Daoy (cell line): ENCODE data around the gene CCDC124. TPM values are rescaled to one million over a fixed set of nuclear protein-coding genes. Genes with fewer than 3 reads are reported as not detected.
A peak's percentile ranks its signal among the peaks of the same experiment; 100 is the strongest.
"Not testable (repeated sequence)": the region's sequence is repeated elsewhere in the genome, so short reads cannot be mapped to it uniquely, and the experiment has no call there.

ENCODE experiments used
- DNase-seq: peaks from one replicate; pipeline ENCODE4 v3.0.0-alpha.2; 2015; ENCODE audit warnings: low read depth
- total RNA-seq: library from RNA; depleted of rRNA; stranded (reverse); fragments of >200 nt; shearing (Covaris generic); gene quantifications from 2 replicates; pipeline ENCODE4 v1.2.3, GENCODE V29; 2014; rRNA removed

The CCDC124 gene, protein sequence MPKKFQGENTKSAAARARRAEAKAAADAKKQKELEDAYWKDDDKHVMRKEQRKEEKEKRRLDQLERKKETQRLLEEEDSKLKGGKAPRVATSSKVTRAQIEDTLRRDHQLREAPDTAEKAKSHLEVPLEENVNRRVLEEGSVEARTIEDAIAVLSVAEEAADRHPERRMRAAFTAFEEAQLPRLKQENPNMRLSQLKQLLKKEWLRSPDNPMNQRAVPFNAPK
- total RNA-seq, result 44.7 and 53.3 TPM in 2 replicates

DNA sequence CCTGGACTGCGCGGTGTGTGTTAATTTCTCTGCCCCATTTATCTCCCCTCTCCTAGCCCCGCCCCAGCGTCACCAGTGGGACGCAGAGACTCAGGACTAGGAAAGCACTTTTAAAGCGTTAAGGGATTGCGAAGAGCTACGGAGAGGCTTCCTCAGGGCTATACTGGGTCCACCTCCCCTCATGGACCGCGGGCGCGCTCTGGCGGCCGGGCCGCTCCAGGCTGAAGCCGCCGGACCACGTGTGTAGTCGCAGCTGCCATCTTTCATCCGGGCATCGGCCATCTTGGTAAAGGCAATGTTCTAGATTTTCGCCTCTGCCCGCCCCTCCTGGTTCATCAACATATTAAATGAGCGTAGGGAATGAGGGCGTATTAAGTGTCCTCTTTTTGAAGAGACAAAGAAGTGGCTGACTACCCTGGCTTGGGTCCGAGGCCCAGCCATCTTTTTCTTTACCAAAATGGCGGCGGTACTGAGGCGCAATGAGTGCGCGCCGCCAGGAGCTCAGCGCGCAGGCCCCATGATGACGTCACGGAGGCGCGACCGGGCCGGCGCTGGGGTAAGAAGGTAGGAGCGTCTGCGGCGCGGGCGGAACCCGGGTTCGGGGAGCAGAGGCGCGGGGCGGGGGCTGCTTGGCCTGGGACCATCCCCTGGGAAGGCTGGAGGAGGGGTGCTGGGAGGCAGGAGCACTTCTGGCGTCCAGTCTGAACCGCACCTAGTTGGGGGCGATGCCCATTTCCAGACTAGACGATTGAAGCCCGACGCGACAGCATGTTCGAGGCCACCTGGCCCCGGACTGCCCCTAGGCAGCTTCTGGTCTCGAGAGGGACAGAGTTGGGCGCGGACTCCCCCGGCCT lies at the start of gene CCDC124:
Gene CCDC124 (plus strand): TSS at position 531 of the 854 bp plus-strand sequence. CDS start 3,406 bp downstream, outside the sequence.
- DNase-seq, result peak; percentile 96

DNA sequence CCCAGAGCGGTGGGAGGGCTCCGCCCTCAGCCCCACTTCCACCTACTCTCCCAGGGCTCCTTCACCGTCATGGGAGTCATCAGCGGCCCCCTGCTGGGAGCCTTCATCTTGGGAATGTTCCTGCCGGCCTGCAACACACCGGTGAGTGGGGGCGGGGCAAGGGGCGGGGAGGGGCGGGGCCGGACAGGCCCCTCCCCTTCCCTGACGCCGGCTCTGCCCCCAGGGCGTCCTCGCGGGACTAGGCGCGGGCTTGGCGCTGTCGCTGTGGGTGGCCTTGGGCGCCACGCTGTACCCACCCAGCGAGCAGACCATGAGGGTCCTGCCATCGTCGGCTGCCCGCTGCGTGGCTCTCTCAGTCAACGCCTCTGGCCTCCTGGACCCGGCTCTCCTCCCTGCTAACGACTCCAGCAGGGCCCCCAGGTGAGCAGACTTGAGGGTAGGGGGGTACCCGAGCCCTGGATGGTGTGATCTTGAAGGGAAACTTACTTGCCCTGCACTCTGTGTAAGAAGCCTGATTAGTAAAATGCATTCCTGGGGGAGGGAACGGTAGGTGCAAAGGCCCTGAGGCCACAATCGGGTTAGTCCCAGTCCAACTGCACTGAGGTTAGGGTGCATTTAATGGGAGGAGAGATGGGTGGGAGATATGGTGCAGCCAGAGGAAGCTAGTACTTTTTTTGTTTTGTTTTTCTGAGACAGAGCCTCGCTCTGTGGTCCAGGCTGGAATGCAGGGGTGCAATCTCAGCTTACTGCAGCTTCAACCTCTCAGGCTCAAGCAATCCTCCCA lies 49.0 kb upstream of the CCDC124 start:
- DNase-seq, result no peak

DNA sequence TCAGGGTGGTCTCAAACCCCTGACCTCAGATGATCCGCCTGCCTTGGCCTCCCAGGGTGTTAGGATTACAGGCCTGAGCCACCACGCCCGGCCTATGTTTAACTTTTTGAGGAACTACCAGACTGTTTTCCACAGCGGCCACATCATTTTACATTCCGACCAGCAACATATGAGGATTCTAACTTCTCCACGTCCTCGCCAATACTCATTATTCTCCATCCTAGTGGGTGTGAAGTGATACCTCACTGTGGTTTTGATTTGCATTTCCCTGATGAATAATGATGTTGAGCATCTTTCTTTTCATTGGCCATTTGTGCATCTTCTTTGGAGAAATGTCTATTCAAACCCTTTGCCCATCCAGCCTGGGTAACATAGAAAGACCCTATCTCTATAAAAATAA lies 46.3 kb upstream of the CCDC124 start:
- DNase-seq, result no peak

DNA sequence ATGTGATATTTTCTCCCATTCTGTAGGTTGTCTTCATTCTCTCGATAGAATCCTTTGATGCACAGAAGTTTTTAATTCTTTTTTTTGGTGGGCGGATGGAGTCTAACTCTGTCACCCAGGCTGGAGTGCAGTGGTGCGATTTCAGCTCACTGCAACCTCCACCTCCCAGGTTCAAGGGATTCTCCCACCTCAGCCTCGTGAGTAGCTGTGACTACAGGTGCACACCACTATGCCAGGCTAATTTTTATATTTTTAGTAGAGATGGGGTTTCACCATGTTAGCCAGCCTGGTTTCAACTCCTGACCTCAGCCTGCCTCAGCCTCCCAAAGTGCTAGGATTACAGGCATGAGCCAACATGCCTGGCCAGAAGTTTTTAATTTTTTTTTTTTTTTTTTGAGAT lies 45.6 kb upstream of the CCDC124 start:
- not testable (repeated sequence) for DNase-seq

DNA sequence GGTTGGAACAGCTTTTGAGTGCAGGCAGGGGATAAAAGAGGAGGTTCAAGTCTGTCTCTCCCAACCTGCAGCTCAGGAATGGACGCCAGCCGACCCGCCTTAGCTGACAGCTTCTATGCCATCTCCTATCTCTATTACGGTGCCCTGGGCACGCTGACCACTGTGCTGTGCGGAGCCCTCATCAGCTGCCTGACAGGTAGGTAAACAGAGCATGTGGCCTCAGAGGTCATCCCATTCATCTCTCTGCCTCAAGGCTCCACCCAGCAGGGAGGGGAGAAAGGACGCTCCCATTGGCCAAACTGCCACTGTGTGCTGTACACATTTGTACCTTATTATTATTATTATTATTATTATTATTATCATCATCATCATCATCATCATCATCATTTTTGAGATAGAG lies 44.6 kb upstream of the CCDC124 start:
- no peak for DNase-seq

DNA sequence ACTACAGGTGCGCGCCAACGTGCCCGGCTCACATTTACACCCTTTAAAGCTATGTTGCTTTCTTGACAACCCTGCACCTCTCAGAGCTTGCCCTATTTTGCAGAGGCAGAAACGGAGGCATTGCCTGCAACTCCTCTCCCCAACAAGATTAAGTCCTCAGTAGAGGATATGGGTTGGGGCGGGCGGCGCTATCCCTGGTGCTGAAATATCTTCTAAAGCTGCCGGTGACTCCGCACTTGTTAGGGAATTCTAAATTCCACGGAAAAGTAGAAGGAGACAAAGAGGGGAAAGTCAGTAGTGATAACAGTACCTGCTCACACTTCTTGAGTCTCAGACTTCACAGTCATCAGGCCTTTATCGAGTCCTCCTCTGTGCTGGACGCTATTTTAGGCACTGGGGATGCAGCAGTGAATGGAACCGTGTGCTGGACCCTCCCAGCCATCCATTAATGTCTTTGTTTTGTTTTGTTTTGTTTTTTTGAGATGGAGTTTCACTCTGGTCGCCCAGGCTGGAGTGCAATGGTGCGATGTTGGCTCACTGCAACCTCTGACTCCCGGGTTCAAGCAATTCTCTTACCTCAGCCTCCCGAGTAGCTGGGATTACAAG lies 43.1 kb upstream of the CCDC124 start:
- DNase-seq, result peak; percentile 51

DNA sequence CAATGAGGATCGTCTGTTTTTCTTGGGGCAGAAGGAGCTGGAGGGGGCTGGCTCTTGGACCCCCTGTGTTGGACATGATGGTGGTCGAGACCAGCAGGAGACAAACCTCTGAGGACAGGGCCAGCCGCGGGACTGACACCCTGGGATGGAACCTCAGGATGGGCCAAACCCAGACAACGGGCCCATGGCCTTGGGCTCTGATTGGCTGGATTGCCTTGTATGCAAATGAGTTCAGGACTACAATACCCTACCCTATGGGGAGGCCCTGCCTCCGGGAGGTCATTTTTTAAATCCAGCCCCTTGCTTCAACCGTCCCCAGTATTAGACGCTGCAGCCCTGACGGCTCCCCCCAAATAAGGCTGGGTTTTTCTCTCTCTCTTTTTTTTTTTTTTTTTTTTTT lies 39.0 kb upstream of the CCDC124 start:
- DNase-seq, result no peak

DNA sequence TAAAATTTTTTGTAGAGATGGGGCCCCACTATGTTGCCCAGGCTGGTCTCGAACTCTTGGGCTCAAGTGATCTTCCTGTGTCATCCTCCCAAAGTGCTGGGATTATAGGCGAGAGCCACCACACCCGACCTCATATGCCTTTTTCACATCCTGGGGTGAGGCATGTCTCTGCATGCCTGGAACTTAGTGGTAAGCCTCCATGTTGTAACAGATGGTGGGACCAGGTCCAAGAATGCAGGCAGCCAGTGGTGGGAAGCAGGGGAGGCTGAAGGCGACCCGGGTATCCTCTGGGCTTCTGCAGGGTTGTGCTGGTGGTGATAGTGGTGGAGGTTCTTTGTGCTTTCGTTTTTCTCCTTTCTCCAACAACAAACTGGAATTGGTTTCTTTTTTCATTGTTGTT lies 30.1 kb upstream of the CCDC124 start:
- DNase-seq, result peak; percentile 24

DNA sequence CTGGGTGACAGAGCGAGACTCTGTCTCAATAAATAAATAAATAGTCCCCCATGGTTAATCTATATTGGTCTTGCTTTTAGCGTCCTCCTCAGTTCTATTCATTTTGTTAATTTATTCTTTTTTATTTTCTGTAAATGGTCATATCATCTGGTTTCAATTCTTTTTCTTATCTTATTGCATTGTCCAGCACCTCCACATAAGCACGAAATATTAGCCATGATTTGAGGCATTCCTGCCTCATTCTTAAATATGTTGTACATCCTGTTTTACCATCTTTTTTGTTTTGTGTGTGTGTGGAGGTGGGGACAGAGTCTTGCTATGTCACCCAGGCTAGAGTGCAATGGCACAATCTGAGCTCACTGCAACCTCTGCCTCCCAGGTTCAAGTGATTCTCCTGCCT lies 24.6 kb upstream of the CCDC124 start:
- no peak for DNase-seq

DNA sequence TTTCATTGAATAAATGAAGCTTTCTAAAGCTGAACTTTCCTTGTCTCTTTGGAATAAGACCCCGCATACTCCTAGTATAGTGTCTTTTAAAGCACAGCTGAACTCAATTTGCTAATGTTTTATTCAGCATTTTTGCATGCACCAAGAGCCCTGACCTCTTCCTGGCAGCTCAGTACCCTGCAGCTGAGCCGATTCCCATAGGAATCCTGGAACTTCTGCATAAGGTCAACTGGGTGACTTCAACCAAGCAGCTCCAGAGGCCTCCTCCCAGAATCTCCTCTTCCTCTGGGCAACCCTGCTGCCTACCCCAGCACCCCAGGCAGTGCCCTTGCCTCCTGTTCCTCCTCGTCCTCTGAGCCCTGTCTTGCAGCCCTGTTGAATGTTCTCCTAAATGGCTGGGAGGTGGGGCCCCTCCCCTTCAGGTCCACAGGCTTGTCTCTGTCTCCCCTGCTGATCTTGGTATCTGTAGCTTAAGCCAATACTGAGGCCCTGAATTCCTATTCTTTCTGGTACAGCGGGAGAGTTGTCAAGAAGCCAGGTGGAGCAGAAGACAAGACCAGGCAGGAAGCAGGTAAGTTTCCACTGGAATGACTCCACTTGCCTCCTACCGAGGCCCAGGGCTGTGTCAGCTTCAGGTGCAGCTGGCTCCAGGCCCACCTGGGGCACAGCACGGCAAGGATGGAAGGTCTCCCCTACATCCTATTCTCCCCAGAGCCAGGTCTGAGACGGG lies 23.6 kb upstream of the CCDC124 start:
- no peak for DNase-seq

DNA sequence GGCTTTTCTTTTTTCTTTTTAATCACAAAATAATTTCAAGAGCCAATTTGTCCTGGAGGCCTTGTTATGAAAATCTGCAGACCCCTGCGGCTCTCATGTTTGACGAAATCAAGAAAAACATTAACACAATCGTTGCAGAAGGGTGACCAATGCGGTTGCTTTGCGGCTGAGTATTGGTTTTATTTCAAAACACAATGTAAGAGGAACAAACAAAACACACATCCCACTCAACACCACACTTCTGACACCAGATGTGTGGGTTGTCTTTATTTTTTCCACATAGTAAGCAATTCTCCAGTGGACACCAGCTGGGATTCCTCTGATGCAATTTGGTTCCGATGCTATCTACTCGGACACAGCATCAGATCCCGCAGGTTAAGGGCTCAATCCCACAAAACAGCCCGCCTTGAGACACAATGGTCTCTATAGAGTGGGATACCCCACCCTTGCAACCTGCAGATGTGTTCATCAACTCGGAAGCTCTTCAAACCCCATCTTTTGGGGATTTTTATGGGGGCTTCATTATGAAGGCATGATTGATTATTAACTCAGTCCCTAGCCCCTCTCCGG lies 21.9 kb upstream of the CCDC124 start:
- no peak for DNase-seq

DNA sequence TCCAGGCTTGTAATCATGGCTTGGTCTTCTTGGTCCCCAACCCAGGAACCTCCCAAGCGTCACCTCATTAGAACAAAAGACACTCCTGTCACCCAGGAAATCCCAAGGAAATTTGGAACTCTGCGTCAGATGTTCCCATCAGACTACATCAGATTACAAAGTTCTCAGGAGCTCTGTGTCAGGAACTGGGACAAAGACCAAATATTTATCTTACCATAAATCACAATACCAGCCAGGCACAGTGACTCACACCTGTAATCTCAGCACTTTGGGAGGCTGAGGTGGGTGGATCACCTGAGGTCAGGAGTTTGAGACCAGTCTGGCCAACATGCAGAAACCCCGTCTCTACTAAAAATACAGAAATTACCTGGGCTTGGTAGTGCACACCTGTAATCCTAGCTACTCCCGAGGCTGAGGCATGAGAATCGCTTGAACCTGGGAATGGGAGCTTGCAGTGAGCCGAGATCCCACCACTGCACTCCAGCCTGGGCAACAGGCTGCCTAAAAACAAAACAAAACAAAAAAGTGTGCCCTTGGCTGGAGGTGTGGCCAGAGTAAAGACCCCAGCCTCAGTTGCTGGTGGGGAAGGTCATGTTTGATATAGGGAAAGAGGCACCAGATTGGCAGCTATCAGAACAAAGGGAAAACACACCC lies 16.7 kb upstream of the CCDC124 start:
- DNase-seq, result peak; percentile 19

DNA sequence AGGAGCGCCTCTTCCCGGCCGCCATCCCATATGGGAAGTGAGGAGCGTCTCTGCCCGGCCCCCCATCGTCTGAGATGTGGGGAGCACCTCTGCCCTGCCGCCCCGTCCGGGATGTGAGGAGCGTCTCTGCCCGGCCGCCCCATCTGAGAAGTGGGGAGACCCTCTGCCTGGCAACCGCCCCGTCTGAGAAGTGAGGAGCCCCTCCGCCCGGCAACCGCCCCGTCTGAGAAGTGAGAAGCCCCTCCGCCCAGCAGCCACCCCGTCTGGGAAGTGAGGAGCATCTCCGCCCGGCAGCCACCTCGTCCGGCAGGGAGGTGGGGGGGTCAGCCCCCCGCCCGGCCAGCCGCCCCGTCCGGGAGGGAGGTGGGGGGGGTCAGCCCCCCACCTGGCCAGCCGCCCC lies 14.7 kb upstream of the CCDC124 start:
- DNase-seq, result not testable (repeated sequence)

DNA sequence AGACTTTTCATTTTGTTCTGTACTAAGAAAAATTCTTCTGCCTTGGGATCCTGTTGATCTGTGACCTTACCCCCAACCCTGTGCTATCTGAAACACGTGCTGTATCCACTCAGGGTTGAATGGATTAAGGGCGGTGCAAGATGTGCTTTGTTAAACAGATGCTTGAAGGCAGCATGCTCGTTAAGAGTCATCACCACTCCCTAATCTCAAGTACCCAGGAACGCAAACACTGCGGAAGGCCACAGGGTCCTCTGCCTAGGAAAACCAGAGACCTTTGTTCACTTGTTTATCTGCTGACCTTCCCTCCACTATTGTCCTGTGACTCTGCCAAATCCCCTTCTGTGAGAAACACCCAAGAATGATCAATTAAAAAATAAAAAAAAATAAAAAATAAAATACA lies 13.7 kb upstream of the CCDC124 start:
- DNase-seq, result not testable (repeated sequence)

DNA sequence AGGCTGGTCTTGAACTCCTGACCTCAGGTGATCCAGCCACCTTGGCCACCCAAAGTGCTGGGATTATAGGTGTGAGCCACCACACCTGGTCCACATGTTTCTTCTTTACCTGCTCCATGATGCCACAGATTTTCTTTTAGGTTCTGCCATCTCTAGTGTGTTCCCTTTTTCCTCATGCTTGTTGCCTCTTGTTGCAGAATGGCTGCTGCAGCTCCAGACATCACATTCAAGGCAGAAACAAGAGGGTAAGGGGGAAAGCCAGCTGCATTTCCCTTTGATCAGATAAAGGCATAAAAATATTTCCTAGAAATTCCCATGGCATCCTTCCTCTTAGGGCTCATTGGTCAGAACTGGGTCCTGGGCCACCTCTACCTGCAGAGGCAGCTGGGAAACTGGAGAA lies 12.3 kb upstream of the CCDC124 start:
- DNase-seq, result no peak

DNA sequence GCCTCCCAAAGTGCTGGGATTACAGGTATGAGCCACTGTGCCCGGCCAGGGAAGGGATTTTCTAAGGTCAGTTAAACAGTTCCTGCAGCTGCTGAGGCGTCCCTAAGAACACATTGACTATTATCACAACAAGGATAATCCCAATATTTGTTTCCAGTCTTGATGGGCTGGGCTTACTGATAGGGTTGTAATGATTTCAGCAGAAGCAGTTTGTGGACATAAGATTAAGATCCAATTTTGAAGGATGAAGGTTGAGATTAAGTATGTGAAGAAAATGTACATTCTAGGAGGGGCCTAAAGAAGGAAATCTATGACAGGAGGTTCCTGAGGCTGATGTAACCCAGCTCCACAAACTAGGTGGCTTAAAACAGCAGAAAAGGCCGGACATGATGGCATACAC lies 10.7 kb upstream of the CCDC124 start:
- no peak for DNase-seq

DNA sequence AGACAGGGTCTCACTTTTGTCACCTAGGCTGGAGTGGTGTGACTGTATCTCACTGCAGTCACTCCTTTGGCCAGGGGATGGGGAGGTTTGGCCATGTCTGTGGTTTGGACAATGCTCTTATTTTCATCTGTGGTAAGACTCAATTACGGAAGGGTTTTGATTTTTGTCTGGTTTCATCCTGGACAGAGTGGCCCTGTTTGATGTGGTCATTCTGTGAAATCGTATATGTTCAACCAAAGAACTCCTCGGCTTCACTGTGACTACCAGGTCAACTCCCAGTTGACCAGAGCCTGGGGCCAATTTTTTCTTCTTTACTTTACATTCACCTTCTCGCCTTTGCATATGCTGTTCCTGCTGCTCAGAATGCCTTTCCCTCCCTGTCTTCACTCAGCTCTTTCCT lies 6.8 kb upstream of the CCDC124 start:
- no peak for DNase-seq

DNA sequence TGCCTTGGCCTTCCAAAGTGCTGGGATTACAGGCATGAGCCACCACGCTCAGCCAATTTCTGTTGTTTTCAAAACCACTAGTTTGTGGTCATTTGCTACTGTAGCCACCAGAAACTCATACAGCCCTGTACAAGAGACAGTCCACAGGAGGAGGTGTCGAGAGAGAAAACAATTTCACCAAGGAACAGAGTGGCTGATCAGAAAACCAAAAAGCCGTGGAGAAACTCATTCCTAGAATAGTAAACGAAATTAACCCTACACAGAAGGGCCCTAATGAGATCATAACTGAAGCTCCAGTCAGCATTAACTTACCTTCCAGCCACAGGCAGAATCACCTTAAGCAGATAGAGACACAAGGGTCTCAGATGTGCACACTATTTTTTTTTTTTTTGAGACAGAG lies 3.8 kb upstream of the CCDC124 start:
- DNase-seq, result no peak

DNA sequence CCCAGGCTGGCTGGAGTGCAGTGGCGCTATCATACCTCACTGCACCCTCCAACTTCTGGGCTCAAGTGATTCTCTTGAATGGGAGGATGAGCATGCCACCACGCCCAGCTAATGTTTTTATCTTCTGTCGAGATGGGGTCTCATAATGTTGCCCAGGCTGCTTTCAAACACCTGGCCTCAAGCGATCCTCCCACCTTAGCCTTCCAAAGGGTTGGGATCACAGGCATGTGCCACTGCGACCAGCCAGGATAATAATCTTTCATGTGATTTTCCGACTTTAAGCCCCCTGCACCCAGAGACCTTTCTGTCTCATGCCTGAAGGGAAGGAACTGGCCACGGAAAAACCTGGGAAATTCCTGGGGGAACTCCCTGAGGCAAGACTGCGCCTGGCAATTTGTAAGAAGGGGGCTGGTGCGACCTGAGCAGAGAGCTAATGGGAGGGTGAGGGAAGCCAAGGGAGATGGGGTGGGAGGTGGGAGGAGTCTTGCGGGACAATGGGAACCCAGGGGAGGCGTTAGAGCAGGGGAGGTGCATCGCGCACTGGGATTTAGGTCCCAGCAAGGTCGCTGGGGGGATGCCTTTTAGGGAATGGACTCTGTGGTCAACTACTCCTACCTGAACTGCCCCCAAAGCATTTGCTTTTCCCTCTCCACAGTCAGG lies 1.2 kb upstream of the CCDC124 start:
- DNase-seq, result peak; percentile 57
